WI38 (cell line): Measurements from ENCODE around the gene SUGCT.

Experiments used
- H3K4me3 ChIP-seq: 2 replicates; pipeline ENCODE4 v1.5.1; 2011; ENCODE audit warnings: low read depth, mild to moderate bottlenecking, control low read depth, low read length
- CTCF ChIP-seq: IDR thresholded peaks from 2 replicates; pipeline ENCODE4 v1.5.1; 2012; ENCODE audit warnings: low read depth, mild to moderate bottlenecking, control low read depth, low read length

The SUGCT gene

GRCh38 chr7:40432046-40432445, 297.2 kb downstream of the SUGCT start:
- TF ChIP-seq CTCF = no peak
- no peak overlapping the region for H3K4me3 ChIP-seq

GRCh38 chr7:40436710-40437109, 301.9 kb downstream of the SUGCT start:
- TF ChIP-seq CTCF = no peak
- H3K4me3 ChIP-seq = no peak overlapping the region

GRCh38 chr7:40437498-40437897, 302.7 kb downstream of the SUGCT start:
- no peak overlapping the region for H3K4me3 ChIP-seq
- no peak for TF ChIP-seq CTCF

- no peak overlapping the region for H3K4me3 ChIP-seq
- no peak for TF ChIP-seq CTCF
Measured at GRCh38 chr7:40437936-40438634, 303.3 kb downstream of the SUGCT start.

GRCh38 chr7:40439686-40440085, 304.9 kb downstream of the SUGCT start:
- TF ChIP-seq CTCF = no peak
- H3K4me3 ChIP-seq = no peak overlapping the region

- no peak overlapping the region for H3K4me3 ChIP-seq
Measured at GRCh38 chr7:40447345-40447744, 312.5 kb downstream of the SUGCT start.

GRCh38 chr7:40455485-40455884, 320.7 kb downstream of the SUGCT start:
- TF ChIP-seq CTCF = no peak
- no peak overlapping the region for H3K4me3 ChIP-seq

More at GRCh38 chr7:40447345-40447744, 312.5 kb downstream of the SUGCT start:
- TF ChIP-seq CTCF = no peak
